ENCODE measurements around the gene RNF34. TPM values are rescaled to one million over a fixed set of nuclear protein-coding genes. Genes with fewer than 3 reads are reported as not detected.

RNF34 gene
- polyA plus RNA-seq, 1 experiment, result 47.4 TPM

DNA sequence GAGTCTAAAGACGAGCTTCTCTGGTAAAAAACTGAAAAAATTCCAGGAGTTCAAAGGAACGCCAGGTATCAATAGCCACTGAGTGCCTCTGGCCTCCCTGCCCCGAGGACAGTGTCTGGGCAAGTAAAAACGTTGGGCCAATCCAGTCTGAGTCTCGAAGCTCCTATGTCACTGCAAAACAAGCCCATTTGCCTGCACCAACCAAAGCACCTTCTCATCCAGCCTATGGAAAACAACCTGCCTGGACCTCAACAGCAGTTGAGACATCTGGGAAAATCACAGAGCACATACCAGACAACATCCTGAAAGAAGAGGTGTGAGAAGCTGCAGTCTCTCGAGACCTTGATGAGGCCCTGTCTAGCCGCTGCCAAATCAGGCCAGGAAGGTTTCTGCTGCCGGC is 56.6 kb downstream of the RNF34 start:
- CTCF ChIA-PET, result interaction anchor here (3.7 kb wide), 1 partner anchor 14 kb away, joined by 16 read pairs; no protein-coding TSS in a partner anchor
- no peak for DNase-seq (ENCODE audit: low read depth, low spot score)

DNA sequence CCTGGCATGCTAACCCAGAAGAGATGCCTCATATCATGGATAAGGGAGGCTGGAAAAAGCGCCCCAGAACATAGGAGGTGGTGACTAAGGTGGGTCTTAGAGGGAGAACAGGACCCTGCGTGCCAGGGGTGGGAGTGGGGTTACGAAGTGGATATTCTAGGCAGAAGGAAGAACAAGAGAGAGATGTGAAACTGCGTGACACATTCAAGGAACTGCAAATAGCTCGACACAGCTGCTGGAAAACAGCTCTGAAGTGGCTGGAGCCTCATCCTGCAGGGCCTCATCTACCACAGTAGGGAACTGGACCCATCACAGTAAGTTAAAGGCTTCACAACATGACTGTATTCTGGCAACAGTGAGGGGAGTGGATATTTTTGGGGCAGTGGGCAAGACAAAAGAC is 61.1 kb downstream of the RNF34 start:
- Histone ChIP-seq H3K9me3 (ENCODE audit: control insufficient read depth, insufficient read depth, low read length) (no peaks in the 10 kb centered on the region; the same call in 1 of the 2 replicates), H3K4me3 (ENCODE audit: low read depth, low read length) (no peak overlapping the region), H3K27ac (ENCODE audit: low read depth, low read length) (no peak overlapping the region), H3K27me3 (ENCODE audit: control insufficient read depth, insufficient read depth, low read length) (no peaks in the 10 kb centered on the region)
- CTCF ChIA-PET, result no interaction called here
- DNase-seq (ENCODE audit: low read depth, low spot score), result no peak
- TF ChIP-seq, protein P1, sequence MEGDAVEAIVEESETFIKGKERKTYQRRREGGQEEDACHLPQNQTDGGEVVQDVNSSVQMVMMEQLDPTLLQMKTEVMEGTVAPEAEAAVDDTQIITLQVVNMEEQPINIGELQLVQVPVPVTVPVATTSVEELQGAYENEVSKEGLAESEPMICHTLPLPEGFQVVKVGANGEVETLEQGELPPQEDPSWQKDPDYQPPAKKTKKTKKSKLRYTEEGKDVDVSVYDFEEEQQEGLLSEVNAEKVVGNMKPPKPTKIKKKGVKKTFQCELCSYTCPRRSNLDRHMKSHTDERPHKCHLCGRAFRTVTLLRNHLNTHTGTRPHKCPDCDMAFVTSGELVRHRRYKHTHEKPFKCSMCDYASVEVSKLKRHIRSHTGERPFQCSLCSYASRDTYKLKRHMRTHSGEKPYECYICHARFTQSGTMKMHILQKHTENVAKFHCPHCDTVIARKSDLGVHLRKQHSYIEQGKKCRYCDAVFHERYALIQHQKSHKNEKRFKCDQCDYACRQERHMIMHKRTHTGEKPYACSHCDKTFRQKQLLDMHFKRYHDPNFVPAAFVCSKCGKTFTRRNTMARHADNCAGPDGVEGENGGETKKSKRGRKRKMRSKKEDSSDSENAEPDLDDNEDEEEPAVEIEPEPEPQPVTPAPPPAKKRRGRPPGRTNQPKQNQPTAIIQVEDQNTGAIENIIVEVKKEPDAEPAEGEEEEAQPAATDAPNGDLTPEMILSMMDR (IDR thresholded peaks at IDR 0.05; ENCODE audit: low read depth, low read length), result no peak
- POLR2A ChIA-PET, result no interaction called here

More for the DNA sequence above, 56.6 kb downstream of the RNF34 start:
- TF ChIP-seq, protein P1 (IDR thresholded peaks at IDR 0.05; ENCODE audit: low read depth, low read length), result no peak
- H3K27me3 ChIP-seq (ENCODE audit: control insufficient read depth, insufficient read depth, low read length), result no peaks in the 10 kb centered on the region
- no peak overlapping the region for H3K4me3 ChIP-seq (ENCODE audit: low read depth, low read length)
- POLR2A ChIA-PET, result no interaction called here
- H3K9me3 ChIP-seq (ENCODE audit: control insufficient read depth, insufficient read depth, low read length), result no peaks in the 10 kb centered on the region; the same call in 1 of the 2 replicates
- no peak overlapping the region for H3K27ac ChIP-seq (ENCODE audit: low read depth, low read length)

DNA sequence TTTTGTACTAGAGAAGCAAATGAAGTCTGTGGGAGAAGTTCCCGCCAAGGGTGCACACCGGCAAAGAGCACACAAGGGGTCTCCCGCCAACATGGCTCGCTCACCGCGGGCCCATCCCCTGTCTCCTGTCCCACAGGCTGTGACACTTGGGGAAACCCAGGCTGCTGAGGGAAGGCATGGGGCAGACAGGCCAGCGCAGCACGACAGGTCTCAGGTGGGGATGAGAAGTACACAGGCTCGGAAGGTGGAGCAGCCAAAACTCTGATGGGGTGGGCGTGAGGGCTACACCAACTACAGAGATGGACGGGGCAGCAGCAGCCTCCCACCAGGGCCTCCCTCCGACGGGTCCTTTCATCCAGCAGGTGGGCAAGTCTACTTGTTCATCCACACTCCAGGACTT is 64.4 kb downstream of the RNF34 start:
- ChIA-PET POLR2A (no interaction called here), CTCF (no interaction called here)
- TF ChIP-seq, protein P1 (IDR thresholded peaks at IDR 0.05; ENCODE audit: low read depth, low read length), result no peak
- Histone ChIP-seq H3K9me3 (ENCODE audit: control insufficient read depth, insufficient read depth, low read length) (no peaks in the 10 kb centered on the region; the same call in 1 of the 2 replicates), H3K27me3 (ENCODE audit: control insufficient read depth, insufficient read depth, low read length) (no peaks in the 10 kb centered on the region), H3K27ac (ENCODE audit: low read depth, low read length) (no peak overlapping the region), H3K4me3 (ENCODE audit: low read depth, low read length) (no peak overlapping the region)
- no peak for DNase-seq (ENCODE audit: low read depth, low spot score)

GRCh38 chr12:121465921-121466793 is 66.2 kb downstream of the RNF34 start:
- DNase-seq (ENCODE audit: low read depth, low spot score), result no peak
- TF ChIP-seq, protein P1 (IDR thresholded peaks at IDR 0.05; ENCODE audit: low read depth, low read length), result no peak
- Histone ChIP-seq H3K4me3 (ENCODE audit: low read depth, low read length) (peak overlapping the region; percentile 70), H3K9me3 (ENCODE audit: control insufficient read depth, insufficient read depth, low read length) (no peaks in the 10 kb centered on the region), H3K27ac (ENCODE audit: low read depth, low read length) (no peak overlapping the region), H3K27me3 (ENCODE audit: control insufficient read depth, insufficient read depth, low read length) (no peaks in the 10 kb centered on the region)
- ChIA-PET CTCF (interaction anchor here (0.6 kb wide), 1 partner anchor 809 kb away, joined by 3 read pairs; no protein-coding TSS in a partner anchor), POLR2A (interaction anchor here (0.7 kb wide), 1 partner anchor 11 kb away, joined by 3 read pairs; no protein-coding TSS in a partner anchor)
